Liver (tissue), 9 donors: ENCODE measurements around the gene UBTD1. TPM values are rescaled to one million over a fixed set of nuclear protein-coding genes. Genes with fewer than 3 reads are reported as not detected.

Experiments
- DNase-seq: peaks from one replicate; pipeline ENCODE4 v3.0.0-alpha.2; 2017; ENCODE audit warnings: low spot score
- H3K27ac ChIP-seq, 2 donors: one replicate each; pipeline ENCODE4 v1.7.0; 2013; ENCODE audit warnings: inconsistent platforms in 2 of 2, low read length in 2 of 2, control low read depth in 1 of 2, low read depth in 1 of 2, mild to moderate bottlenecking in 1 of 2
- H3K27me3 ChIP-seq, 4 donors: one replicate each; pipeline versions ENCODE4 v1.6.1 to v1.7.0; 2013; ENCODE audit warnings: low read length in 3 of 4, inconsistent platforms in 1 of 4, mild to moderate bottlenecking in 1 of 4, moderate library complexity in 1 of 4; ENCODE audit not compliant: control insufficient read depth in 4 of 4, insufficient read depth in 4 of 4
- H3K36me3 ChIP-seq, 4 donors: one replicate each; pipeline versions ENCODE4 v1.6.1 to v1.7.0; 2013; ENCODE audit warnings: low read length in 3 of 4, mild to moderate bottlenecking in 3 of 4, low read depth in 1 of 4, moderate library complexity in 1 of 4; ENCODE audit not compliant: control insufficient read depth in 4 of 4, insufficient read depth in 3 of 4
- H3K4me1 ChIP-seq, 4 donors: one replicate each; pipeline versions ENCODE4 v1.6.1 to v1.7.0; 2013; ENCODE audit warnings: low read length in 3 of 4, mild to moderate bottlenecking in 3 of 4, moderate library complexity in 1 of 4; ENCODE audit not compliant: control insufficient read depth in 4 of 4, insufficient read depth in 4 of 4
- H3K4me3 ChIP-seq, 3 donors: one replicate each; pipeline versions ENCODE4 v1.6.1 to v1.7.0; 2013; ENCODE audit warnings: low read length in 3 of 3, control low read depth in 1 of 3, low read depth in 1 of 3, mild to moderate bottlenecking in 1 of 3
- H3K9ac ChIP-seq, 2 donors: one replicate each; pipeline ENCODE4 v1.7.0; 2013; ENCODE audit warnings: low read length in 2 of 2, mild to moderate bottlenecking in 2 of 2, moderate library complexity in 2 of 2, control low read depth in 1 of 2, low read depth in 1 of 2
- H3K9me3 ChIP-seq, 4 donors: one replicate each; pipeline versions ENCODE4 v1.6.1 to v1.7.0; 2013; ENCODE audit warnings: low read length in 3 of 4; ENCODE audit not compliant: control insufficient read depth in 4 of 4
- ATF3 ChIP-seq: IDR thresholded peaks from 2 replicates; pipeline ENCODE4 v1.6.1; 2016; ENCODE audit warnings: antibody characterized with exemption
- CTCF ChIP-seq: fragments of 150-350 bp; IDR thresholded peaks from 2 replicates; pipeline ENCODE4 v1.5.1; 2017; ENCODE audit warnings: improper control_type of control experiment, low read depth, low read length; ENCODE audit not compliant: missing input control
- EGR1 ChIP-seq, 2 donors: IDR thresholded peaks; 2 replicates each; pipeline ENCODE4 v1.6.1; 2016 to 2018; ENCODE audit warnings: antibody characterized with exemption in 2 of 2, low read depth in 2 of 2
- FOXA2 ChIP-seq: IDR thresholded peaks from 2 replicates; pipeline ENCODE4 v1.6.1; 2016; ENCODE audit warnings: antibody characterized with exemption
- GABPA ChIP-seq, 2 donors: IDR thresholded peaks in 1 of 2; conservative IDR thresholded peaks in 1 of 2; 2 replicates each; pipeline ENCODE4 v1.6.1; 2016; ENCODE audit warnings: antibody characterized with exemption in 2 of 2, mild to moderate bottlenecking in 1 of 2, moderate library complexity in 1 of 2
- HNF4A ChIP-seq, 2 donors: conservative IDR thresholded peaks; 2 replicates each; pipeline ENCODE4 v1.6.1; 2016; ENCODE audit warnings: antibody characterized with exemption in 2 of 2, mild to moderate bottlenecking in 2 of 2
- HNF4G ChIP-seq: IDR thresholded peaks from 2 replicates; pipeline ENCODE4 v1.6.1; 2016; ENCODE audit warnings: antibody characterized with exemption
- JUND ChIP-seq, 2 donors: IDR thresholded peaks; 2 replicates each; pipeline ENCODE4 v1.6.1; 2016; ENCODE audit warnings: antibody characterized with exemption in 2 of 2
- NR2F2 ChIP-seq: IDR thresholded peaks from 2 replicates; pipeline ENCODE4 v1.6.1; 2016; ENCODE audit warnings: antibody characterized with exemption
- RAD21 ChIP-seq, 2 donors: IDR thresholded peaks; 2 replicates each; pipeline ENCODE4 v1.6.1; 2016; ENCODE audit warnings: antibody characterized with exemption in 2 of 2, mild to moderate bottlenecking in 2 of 2
- REST ChIP-seq: IDR thresholded peaks from 2 replicates; pipeline ENCODE4 v1.6.1; 2016; ENCODE audit warnings: antibody characterized with exemption, mild to moderate bottlenecking
- RXRA ChIP-seq, 2 donors: IDR thresholded peaks; 2 replicates each; pipeline ENCODE4 v1.6.1; 2017 to 2018; ENCODE audit warnings: antibody characterized with exemption in 2 of 2, mild to moderate bottlenecking in 1 of 2
- SP1 ChIP-seq: IDR thresholded peaks from 2 replicates; pipeline ENCODE4 v1.6.1; 2018; ENCODE audit warnings: antibody characterized with exemption, mild to moderate bottlenecking
- TAF1 ChIP-seq: conservative IDR thresholded peaks from 2 replicates; pipeline ENCODE4 v1.6.1; 2016; ENCODE audit warnings: antibody characterized with exemption, mild to moderate bottlenecking
- YY1 ChIP-seq: IDR thresholded peaks from 2 replicates; pipeline ENCODE4 v1.6.1; 2016; ENCODE audit warnings: antibody characterized with exemption, mild to moderate bottlenecking
- WGBS: extraction: QIAGEN DNeasy Blood & Tissue Kit; methylation state at CpG from one replicate; pipeline ENCODE4 v1.1.7; 2013; 5-methylcytosine and 5-hydroxymethylcytosine counted together
- polyA plus RNA-seq, 2 donors: library from polyadenylated mRNA; stranded (reverse) in 1 of 2; unstranded in 1 of 2; fragments of 200-250 nt in 1 of 2; fragments of >200 nt in 1 of 2; fragmentation: Nextera tagmentation in 1 of 2; extraction: Ambion mirVana in 1 of 2; gene quantifications; one replicate each; pipeline versions ENCODE4 v1.2.1 to v1.2.3, GENCODE V29; 2013 to 2015
- total RNA-seq, 2 donors: library from RNA; depleted of rRNA; stranded (reverse); fragments of >200 nt; gene quantifications; one replicate each; pipeline ENCODE4 v1.2.3, GENCODE V29; 2014
- TF ChIP-seq, protein P1 (sequence below): IDR thresholded peaks from 2 replicates; pipeline ENCODE4 v1.6.1; 2016; ENCODE audit warnings: antibody characterized with exemption
- TF ChIP-seq, protein P2 (sequence below): IDR thresholded peaks from 2 replicates; pipeline ENCODE4 v1.6.1; 2016; ENCODE audit warnings: antibody characterized with exemption
- donor health status: healthy.
- donor health status: healthy.
- donor health status: healthy.
- donor health status: healthy.
- donor health status: healthy.

UBTD1 gene
- total and polyA plus RNA-seq, 4 donors, result 2.7 to 11.0 (median 9.3) TPM

DNA sequence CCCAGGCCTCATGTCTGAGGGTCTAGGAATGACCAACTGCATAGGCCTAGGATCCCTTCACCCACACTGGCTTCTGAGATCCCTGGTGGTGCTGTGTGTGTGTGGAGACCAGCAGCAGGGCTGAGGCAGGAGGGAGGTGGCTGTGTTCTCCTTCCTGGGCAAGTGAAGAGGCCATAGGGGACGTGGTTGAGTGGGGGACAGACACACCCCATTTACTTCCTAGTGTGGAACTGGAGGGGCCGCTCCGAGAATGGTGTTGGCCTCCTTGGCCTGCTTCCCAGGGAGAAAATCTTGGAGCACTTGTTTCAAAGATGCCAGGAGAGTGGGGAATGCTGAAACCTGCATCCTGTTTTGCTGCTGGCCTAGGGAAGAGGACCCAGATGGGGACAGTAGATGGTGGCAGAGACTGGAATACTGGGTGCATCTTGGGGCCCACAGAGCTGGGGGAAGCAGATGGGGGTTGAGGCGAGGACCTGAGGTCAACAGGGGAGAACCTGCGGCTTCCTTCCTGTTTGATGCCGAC lies 19.1 kb downstream of the UBTD1 start:
- 73% methylated on average over 6 of the region's 6 CpGs for WGBS
- Histone ChIP-seq H3K36me3 (no peaks in the 10 kb centered on the region), H3K27me3 (no peaks in the 10 kb centered on the region), H3K9me3 (no peaks in the 10 kb centered on the region), H3K9ac (no peak overlapping the region), H3K4me3 (no peak overlapping the region), H3K27ac (no peak overlapping the region), H3K4me1 (peaks cover 4 to 11% (median 9%) of the 10 kb centered on the region in 4 donors)
- no peak for TF ChIP-seq FOXA2
- no peak for TF ChIP-seq ATF3
- no peak for TF ChIP-seq REST
- TF ChIP-seq TAF1, result no peak
- TF ChIP-seq RAD21 (IDR thresholded peaks at IDR 0.05), result no peak
- TF ChIP-seq CTCF, result no peak
- no peak for TF ChIP-seq JUND (IDR thresholded peaks at IDR 0.05)
- TF ChIP-seq SP1, result no peak
- TF ChIP-seq HNF4G, result no peak
- no peak for TF ChIP-seq NR2F2
- TF ChIP-seq EGR1 (IDR thresholded peaks at IDR 0.05; ENCODE audit: low read depth in 2 of 2), result no peak
- TF ChIP-seq, protein P1, sequence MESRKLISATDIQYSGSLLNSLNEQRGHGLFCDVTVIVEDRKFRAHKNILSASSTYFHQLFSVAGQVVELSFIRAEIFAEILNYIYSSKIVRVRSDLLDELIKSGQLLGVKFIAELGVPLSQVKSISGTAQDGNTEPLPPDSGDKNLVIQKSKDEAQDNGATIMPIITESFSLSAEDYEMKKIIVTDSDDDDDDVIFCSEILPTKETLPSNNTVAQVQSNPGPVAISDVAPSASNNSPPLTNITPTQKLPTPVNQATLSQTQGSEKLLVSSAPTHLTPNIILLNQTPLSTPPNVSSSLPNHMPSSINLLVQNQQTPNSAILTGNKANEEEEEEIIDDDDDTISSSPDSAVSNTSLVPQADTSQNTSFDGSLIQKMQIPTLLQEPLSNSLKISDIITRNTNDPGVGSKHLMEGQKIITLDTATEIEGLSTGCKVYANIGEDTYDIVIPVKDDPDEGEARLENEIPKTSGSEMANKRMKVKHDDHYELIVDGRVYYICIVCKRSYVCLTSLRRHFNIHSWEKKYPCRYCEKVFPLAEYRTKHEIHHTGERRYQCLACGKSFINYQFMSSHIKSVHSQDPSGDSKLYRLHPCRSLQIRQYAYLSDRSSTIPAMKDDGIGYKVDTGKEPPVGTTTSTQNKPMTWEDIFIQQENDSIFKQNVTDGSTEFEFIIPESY, result no peak
- no peak for TF ChIP-seq HNF4A (conservative IDR thresholded peaks at IDR 0.05)
- DNase-seq, result no peak

DNA sequence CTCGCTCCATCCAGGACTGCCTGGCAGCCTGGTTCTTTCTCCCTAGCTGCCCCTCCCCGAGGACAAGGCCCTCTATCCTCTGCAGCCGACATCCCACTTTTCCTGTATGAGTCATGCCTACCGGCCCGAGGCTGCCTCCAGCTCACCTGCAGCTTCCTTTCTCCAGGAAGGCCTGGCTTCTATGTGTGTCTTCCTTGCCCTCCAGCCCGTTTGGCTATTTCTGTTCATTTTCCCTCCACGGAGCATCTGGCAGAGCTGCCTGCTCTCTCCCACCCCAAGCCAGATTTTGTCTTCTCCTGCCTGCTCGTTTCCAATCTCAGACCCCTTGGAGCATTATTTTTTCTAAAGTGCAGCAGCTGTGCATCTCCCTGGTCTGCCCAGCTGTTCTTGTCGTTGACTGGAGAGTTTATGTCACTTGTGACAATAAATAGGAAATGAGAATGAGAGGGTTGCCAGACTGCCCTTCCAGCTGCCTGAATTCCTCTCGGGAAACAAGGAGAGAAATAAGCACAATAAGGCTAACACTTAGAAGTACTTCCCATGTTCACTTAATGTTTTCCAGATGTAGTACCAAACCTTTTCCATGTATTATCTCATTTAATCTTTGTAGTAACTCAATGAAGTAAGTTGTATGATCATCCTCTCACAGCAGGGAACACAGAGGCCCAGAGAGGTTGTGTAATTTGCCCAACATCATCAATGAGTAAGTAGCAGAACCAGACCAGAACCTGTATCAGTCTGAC lies 19.7 kb downstream of the UBTD1 start:
- 64% methylated on average over 10 of the region's 10 CpGs for WGBS
- TF ChIP-seq TAF1 (no peak), RXRA (IDR thresholded peaks at IDR 0.05) (no peak), GABPA (IDR thresholded peaks at IDR 0.05 in 1 of 2, conservative IDR thresholded peaks at IDR 0.05 in 1 of 2) (no peak), YY1 (no peak), CTCF (no peak), SP1 (no peak), HNF4G (no peak), HNF4A (conservative IDR thresholded peaks at IDR 0.05) (no peak)
- TF ChIP-seq, protein P2, sequence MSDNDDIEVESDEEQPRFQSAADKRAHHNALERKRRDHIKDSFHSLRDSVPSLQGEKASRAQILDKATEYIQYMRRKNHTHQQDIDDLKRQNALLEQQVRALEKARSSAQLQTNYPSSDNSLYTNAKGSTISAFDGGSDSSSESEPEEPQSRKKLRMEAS, result no peak
- TF ChIP-seq, protein P1, result no peak

More for the DNA sequence above, 19.7 kb downstream of the UBTD1 start:
- Histone ChIP-seq H3K27me3 (no peaks in the 10 kb centered on the region), H3K4me3 (no peak overlapping the region), H3K27ac (no peak overlapping the region), H3K9me3 (no peaks in the 10 kb centered on the region), H3K4me1 (peaks cover 4 to 11% (median 9%) of the 10 kb centered on the region in 4 donors), H3K36me3 (no peaks in the 10 kb centered on the region), H3K9ac (no peak overlapping the region)
- no peak for DNase-seq
